Neural crest cell (in vitro differentiated cells): ENCODE results near the gene WASF3. TPM values are rescaled to one million over a fixed set of nuclear protein-coding genes. Genes with fewer than 3 reads are reported as not detected.

Source experiments
- DNase-seq: peaks from one replicate; pipeline ENCODE4 v3.0.0; 2021; ENCODE audit warnings: low read depth, mixed read lengths, low spot score
- H3K27ac Mint-ChIP-seq: one replicate; pipeline ENCODE4 v1.8.0; 2021; ENCODE audit warnings: mild to moderate bottlenecking, mixed read lengths; ENCODE audit not compliant: unreplicated experiment
- H3K27me3 Mint-ChIP-seq: 2 replicates; pipeline ENCODE4 v1.8.0; 2021; ENCODE audit warnings: low read depth, mild to moderate bottlenecking, mixed read lengths
- H3K36me3 Mint-ChIP-seq: 2 replicates; pipeline ENCODE4 v1.8.0; 2021; ENCODE audit warnings: low read depth, mild to moderate bottlenecking, mixed read lengths
- H3K4me1 Mint-ChIP-seq: 2 replicates; pipeline ENCODE4 v1.8.0; 2021; ENCODE audit warnings: mixed read lengths
- H3K4me3 Mint-ChIP-seq: one replicate; pipeline ENCODE4 v1.8.0; 2021; ENCODE audit warnings: mild to moderate bottlenecking, mixed read lengths
- H3K9me3 Mint-ChIP-seq: 2 replicates; pipeline ENCODE4 v1.8.0; 2021; ENCODE audit warnings: mixed read lengths
- total RNA-seq: library from RNA; stranded (reverse); gene quantifications from 2 replicates; pipeline ENCODE4 v1.2.1, GENCODE V29; 2021
- TF ChIP-seq, protein P1 (sequence below): fragments of 200-600 bp; sonication (generic); conservative IDR thresholded peaks from 2 replicates; pipeline ENCODE4 v1.5.0; 2021; ENCODE audit warnings: antibody characterized with exemption, mild to moderate bottlenecking

Gene WASF3
- total RNA-seq, 1 donor from 2014 or later = 79.7 TPM

GRCh38 chr13:26658448-26659385, 101.2 kb downstream of the WASF3 start:
- Mint-ChIP-seq H3K9me3 (peaks cover 3% of the 10 kb centered on the region), H3K36me3 (peaks cover 3% of the 10 kb centered on the region), H3K27me3 (no peaks in the 10 kb centered on the region), H3K4me1 (peaks cover 5% of the 10 kb centered on the region), H3K4me3 (no peak overlapping the region), H3K27ac (no peak overlapping the region)
- no peak for DNase-seq
- TF ChIP-seq, protein P1, sequence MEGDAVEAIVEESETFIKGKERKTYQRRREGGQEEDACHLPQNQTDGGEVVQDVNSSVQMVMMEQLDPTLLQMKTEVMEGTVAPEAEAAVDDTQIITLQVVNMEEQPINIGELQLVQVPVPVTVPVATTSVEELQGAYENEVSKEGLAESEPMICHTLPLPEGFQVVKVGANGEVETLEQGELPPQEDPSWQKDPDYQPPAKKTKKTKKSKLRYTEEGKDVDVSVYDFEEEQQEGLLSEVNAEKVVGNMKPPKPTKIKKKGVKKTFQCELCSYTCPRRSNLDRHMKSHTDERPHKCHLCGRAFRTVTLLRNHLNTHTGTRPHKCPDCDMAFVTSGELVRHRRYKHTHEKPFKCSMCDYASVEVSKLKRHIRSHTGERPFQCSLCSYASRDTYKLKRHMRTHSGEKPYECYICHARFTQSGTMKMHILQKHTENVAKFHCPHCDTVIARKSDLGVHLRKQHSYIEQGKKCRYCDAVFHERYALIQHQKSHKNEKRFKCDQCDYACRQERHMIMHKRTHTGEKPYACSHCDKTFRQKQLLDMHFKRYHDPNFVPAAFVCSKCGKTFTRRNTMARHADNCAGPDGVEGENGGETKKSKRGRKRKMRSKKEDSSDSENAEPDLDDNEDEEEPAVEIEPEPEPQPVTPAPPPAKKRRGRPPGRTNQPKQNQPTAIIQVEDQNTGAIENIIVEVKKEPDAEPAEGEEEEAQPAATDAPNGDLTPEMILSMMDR = no peak

DNA sequence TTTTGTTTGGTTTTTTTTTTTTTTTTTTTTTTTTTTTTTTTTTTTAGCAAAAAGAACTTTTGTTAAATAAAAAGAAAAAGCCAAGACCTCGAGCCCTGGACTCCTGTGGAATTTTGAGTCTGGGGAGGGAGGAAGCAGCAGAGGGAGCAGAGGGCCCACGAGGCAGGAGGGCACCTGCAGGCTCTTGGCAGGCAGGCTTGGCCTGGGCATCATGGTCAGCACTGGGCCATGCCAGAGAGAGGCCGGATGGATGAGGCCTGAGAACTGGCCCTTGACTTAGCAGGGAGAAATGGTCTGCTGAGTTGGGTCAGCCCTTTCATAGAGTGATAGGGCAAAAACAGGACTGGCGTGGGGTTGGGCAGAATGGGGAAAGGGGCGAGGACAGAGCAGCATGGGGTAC, 102.7 kb downstream of the WASF3 start:
- TF ChIP-seq, protein P1 = no peak
- peaks cover 3% of the 10 kb centered on the region for H3K36me3 Mint-ChIP-seq
- H3K27ac Mint-ChIP-seq = no peak overlapping the region
- peaks cover 3% of the 10 kb centered on the region for H3K9me3 Mint-ChIP-seq
- no peak overlapping the region for H3K4me3 Mint-ChIP-seq
- peaks cover 5% of the 10 kb centered on the region for H3K4me1 Mint-ChIP-seq
- no peak for DNase-seq
- no peaks in the 10 kb centered on the region for H3K27me3 Mint-ChIP-seq

DNA sequence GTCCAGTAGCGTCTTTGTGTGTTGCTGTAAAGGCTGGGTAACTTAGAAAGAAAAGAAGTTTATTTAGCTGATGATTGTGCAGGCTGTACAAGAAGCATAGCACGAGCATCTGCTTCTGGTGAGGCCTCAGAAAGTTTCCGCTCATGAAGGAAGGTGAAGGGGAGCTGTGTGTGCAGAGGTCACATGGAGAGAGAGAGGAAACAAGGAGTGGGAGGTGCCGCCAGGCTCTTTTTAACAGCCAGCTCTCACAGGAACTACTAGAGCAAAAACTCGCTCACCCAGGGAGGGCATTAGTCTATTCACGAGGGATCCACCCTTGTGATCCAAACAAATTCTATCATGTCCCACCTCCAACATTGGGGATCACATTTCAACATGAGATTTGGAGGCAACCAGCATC, 103.3 kb downstream of the WASF3 start:
- Mint-ChIP-seq H3K36me3 (peaks cover 3% of the 10 kb centered on the region), H3K9me3 (peaks cover 3% of the 10 kb centered on the region), H3K4me1 (peaks cover 5% of the 10 kb centered on the region), H3K27me3 (no peaks in the 10 kb centered on the region), H3K27ac (no peak overlapping the region), H3K4me3 (no peak overlapping the region)
- DNase-seq = no peak
- TF ChIP-seq, protein P1 = no peak

GRCh38 chr13:26663791-26664190, 106.3 kb downstream of the WASF3 start:
- Mint-ChIP-seq H3K27ac (no peak overlapping the region), H3K9me3 (peaks cover 3% of the 10 kb centered on the region), H3K36me3 (peaks cover 12% of the 10 kb centered on the region), H3K4me1 (no peaks in the 10 kb centered on the region), H3K4me3 (no peak overlapping the region), H3K27me3 (no peaks in the 10 kb centered on the region)
- DNase-seq = no peak
- TF ChIP-seq, protein P1 = no peak

DNA sequence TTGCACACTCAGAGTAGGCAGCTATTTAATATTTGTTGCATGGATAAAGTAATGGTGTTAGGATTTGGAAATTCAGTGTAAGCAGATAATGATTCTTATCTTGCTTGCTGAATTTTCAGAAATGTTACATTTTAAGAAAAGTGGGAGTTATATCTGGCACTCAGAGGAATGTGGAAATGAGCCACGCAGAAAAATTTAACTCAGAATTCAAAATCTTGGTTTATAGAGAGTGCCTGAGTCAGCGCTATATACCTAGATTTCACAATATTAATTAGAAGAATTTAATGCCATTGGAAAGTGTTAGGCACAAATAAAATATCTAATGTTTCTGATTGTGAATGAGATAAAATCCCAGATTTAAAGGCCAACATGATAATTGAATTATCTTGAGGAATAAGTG, 106.8 kb downstream of the WASF3 start:
- Mint-ChIP-seq H3K36me3 (peaks cover 12% of the 10 kb centered on the region), H3K9me3 (peaks cover 3% of the 10 kb centered on the region), H3K27me3 (no peaks in the 10 kb centered on the region), H3K27ac (no peak overlapping the region), H3K4me1 (no peaks in the 10 kb centered on the region), H3K4me3 (no peak overlapping the region)
- TF ChIP-seq, protein P1 = no peak
- no peak for DNase-seq
